Stimulated activated CD4-positive, alpha-beta T cell treated with anti-CD3 and anti-CD28 coated beads, Interleukin-1b, Interleukin-23, amount 100 ng/mL, for 48 hours (primary cell): ENCODE data around the gene DDX59.

Source experiments
- DNase-seq: peaks from one replicate; pipeline ENCODE4 v3.0.0-alpha.2; 2020

Gene DDX59

DNA sequence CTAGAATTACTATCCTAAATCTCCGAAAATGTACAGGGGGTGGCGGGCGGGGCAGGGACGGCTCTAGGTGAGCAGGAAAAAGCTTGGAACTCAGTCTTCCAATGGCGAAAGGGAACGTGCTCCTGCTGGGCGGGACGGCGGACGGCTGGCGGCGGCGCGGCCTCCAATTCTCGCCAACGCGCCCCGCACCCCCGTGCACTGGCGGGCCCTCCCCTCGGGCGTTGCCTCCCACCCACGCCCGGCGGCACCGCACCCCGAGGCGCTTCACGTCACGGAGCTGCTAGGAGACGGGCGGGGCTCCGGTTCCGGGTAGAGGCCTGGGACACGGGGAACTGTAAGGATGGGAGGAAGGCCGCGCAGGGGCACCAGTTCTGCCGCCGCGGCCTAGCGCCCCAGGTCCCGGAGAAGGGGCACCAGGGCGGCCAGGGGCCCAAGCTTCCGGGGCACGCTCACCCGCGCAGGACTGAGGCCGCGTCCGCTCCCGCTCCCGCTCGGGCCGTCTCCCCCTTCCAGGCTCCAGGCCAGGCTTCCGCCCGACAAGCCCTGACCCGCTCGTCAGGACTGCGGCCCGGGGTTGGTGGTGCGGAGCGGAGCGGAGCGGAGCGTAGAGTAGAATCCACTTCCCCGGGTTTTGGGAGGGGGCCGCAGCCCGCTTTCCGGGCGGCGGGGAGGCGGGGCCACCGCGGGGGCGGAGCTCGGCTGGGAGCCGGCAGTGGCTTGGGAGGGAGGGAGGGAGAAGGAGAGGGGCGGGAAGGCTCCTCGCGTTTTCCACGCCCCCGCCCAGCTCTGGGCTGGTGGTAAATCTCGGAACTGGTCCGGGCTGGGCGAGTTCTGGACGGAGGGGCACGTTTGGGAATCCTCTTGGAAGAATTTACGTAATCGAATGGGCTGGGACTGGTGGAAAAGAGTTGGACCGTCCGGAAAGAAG, at the start of gene DDX59:
DDX59 (minus strand) TSS at position 594 of the 928 bp plus-strand sequence. CDS start 3,167 bp downstream, outside the sequence.
- peak; percentile 95 for DNase-seq

DNA sequence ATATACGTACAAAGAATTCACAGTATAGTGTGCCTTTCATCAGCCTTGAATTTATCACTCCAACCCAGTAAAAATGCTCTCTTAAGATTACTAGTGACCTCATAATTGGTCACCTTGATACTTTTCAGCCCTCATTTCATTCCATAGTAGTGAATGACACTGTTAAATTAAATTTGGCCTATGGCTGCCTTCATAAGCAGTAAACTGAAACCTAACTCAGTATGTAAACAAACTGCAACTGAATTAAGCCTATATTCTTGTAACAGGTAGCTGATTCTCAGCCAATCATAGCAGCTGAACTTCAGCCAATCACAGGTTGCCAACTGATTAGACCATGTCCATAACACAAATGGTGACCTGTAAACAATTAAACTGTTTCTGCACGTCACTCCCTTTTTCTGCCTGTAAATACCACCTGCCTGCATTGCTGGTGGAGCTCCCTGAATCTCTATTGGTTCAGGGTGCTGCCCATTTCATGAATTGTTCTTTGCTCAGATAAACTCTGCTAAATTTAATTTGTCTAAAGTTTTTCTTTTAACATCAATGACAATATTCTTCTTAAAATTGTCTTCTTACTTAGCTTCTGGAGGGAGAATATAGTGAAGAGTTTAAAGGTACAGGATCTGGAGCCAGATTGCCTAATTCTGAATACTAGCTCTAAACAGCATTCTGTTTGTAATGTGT, 44.9 kb upstream of the DDX59 start:
- no peak for DNase-seq

DNA sequence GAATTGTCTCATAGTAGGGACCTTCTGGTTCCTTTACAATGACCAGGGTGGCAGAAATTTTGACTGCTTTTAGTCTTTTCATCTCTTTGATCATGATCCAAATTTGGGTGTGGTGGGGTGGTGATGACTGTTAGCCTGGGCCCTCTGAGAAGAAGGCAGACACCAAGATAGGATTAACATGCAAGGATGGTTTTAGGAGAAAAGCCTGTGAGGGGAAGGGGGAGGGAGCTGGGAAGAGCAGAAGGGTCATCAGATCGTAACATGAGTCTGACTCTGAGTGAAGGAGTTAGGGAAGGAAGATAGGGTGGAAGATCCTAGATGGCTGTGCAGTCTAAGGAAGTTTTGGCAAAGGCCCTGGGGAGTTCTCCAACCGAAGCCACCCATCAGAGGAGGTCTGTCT, 40.5 kb upstream of the DDX59 start:
- no peak for DNase-seq

DNA sequence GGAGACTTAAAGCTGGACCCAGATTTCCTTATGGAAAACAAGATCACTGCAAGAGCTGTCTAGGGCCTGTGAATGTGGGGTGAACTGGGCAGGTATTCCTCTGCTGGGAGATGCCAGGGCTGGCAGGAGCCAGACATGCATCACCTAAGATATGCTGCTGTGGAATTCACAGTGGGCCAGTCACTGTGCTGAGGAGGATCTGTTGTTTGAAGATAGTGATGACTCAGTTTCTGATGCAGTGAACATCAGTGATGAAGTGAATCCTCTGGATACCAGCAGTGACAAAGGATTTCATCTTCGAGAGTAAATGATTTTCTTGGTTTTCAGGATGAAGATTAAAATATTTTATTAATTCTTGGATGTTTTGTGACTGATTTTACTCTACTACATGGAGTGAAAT, 39.1 kb upstream of the DDX59 start:
- no peak for DNase-seq

DNA sequence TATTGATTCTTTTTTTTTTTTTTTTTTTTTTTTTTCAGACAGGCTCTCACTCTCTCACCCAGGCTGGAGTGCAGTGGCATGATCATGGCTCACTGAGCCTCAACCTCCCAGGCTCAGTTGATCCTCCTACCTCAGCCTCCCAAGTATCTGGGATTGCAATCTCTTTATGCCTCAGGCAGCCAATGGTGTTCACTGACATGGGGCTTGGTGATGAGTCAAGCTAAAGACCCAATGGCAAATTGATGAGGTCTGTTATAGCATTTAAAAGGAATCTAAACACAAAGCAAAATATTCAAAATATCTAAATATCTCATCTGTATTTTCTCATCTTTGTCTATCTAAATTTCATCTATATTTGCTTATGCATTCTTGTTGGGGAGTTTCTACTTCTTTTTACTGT, 38.5 kb upstream of the DDX59 start:
- no peak for DNase-seq

DNA sequence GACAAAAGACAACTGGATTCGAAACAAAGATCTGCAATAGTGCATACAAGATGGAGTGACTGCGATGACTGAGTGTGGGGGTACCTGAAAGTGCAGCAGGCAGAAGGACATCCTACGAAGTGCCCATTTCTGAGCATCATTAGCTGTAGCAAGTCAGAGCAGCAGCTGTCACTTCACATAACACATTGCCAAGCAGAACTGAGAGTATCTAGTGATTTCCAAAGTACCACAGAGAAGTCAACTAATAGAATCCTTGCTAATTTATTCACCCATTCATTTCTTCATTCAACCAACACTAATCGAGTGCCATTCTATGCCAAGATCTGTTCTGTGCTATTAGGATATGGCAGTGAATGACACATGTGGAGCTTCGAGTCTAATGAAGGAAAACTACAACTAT, 37.4 kb upstream of the DDX59 start:
- no peak for DNase-seq

DNA sequence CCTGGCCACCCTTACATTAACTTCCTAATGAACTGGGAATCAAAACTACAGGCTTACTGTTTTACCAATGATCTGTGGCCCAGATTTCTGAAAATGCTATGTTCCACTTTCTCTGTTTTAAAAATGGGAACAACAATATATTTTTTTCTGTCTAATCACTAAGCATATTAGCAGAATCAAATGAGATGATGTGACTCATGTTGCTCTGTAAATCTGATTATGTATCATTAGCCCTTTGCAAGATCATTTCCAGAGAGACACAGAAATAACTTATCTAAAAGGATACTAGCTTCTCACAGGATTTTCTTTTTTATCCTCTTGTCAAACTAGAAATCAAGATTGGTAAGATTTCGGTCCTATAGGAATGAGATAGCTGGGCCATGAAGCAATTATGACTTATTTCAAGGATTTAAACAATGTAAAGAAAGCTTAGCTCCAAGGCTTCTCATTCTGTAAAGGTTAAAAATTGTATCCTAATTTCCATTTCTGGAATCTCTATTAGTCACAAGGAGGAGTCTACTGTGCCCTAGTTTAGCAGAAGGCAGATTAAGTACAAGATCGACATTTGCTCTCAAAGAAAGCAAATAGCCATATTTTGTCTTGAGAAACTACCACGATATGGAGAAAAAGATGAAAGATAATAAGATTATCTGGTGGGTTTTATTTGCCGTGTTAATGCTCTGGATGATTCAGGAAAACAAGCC, 36.6 kb upstream of the DDX59 start:
- no peak for DNase-seq

DNA sequence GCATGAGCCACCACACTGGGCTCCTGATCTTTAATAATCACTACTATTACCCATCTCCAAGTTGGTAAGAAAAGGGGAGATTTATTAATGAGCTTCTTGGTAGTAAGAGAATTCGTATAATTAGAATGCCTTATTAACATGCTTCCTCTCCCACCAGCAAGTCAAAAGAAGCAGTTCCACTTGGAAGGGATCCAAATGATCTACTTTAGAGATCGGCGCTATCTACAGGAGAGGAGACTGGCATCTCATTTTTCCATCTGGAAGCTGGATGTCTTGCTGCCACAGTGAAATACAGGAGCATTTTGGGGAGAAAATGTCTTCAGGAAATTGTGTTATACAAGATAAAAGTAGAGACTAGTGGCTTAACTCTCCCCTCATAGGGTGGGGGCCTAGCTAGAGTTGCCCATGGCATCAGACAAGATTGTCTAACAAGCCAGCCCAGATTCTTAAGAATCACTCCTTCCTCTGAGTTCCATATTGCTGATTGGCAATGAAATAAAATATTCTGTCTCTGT, 35.3 kb upstream of the DDX59 start:
- no peak for DNase-seq

DNA sequence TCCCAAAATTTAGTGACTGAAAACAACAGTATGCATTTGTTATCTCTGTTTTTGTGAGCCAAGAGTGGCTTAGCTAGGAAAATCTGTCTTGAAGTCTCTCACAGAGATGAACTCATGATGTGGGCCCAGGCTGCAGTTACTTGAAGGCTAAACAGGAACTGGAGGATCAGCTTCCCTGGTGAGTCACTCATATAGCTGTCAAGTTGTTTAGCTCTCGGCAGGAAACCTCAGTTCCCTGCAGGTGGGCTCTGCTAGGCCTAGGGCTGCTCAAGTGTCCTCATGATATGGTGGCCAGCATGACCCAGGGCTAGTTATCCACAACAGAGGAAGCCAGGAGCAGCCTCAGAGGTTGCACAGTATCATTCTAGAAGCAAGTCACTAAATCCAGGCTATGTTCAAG, 30.2 kb upstream of the DDX59 start:
- no peak for DNase-seq

DNA sequence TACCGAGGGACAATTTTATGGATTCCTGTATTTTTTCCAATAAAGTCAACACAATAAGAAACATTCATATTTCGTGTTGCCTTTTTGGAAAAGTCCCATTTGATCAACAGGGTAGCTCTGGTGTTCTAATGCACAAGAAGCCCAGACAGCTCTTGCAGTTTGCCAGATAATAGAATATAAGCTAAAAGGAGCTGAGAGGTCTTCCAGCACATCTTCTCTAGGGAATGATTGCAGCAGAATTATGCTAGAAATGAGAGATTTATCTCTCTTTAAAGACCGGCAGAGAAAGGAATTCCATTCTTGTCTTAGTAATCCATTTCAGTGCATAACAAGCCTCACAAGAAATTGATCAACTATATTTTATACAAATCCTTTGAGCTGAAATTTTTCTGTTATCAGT, 25.0 kb upstream of the DDX59 start:
- no peak for DNase-seq

DNA sequence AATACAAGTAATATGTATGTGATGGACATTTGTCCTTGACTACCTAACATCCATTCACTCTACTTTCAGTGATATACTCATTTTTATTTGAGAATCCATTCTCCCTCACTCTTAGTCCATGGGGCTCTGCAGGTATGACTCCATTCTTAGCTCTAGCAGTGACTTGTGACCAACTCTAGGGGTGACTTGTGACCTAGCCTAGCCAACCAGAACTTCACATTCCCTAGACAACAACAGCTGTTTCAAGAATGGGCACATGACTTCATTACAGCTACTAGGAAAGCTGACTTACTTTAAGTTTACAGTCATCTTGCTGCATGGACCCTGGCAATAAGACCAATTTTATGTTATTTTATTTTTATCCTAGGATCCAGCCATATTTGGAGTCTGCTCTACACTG, 23.6 kb upstream of the DDX59 start:
- no peak for DNase-seq

DNA sequence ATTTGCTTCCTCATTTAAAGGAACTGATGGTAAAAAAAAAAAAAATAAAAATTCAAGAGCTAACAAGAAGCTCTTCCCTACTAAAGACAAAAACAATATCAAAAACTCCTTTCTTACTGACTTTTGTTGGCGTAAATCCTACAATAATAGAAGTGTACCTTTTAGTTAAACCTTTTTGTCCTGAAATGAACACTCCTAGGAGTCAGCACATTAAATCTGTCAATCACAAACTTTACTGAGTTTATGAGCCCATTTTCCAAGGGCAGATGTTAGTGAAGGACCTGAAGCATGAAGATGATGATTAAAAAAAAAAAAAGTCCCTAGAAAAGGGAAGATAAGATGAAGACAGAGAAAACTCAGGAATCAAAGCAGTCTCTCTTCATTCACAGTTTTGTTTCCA, 22.6 kb upstream of the DDX59 start:
- no peak for DNase-seq

DNA sequence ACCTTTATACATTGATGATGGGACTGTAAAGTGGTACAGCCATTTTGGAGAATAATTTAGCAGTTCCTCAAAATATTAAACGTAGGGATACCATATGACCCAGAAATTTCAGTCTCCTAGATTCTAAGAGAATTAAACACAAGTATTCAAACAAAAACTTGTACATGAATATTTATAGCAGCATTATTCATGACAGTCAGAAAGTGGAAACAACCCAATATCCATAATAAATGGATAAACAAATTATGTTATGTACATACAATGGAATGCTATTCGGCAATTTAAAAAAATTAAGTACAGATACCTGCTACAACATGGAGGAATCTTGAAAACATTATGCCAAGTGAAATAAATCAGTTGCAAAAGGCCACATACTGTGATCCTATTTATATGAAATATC, 16.9 kb upstream of the DDX59 start:
- DNase-seq = no peak

DNA sequence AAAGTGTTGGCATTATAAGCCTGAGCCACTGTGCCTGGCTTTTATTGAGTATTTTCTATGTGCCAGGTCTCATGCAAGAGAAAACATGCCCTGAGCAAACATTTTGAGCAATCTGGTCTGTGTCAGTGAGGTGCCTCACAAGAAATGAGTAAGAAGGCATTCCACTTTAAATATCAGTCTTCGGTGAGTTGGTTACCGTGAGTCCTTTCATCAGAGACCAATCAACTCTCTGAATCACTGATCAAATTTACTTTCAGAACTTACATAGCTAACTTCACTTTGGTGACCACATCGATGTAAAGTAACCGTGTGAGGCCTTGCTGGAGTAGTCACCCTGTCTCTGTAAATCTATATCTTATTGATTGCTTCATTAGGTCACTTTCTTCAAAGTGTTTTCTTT, 14.3 kb upstream of the DDX59 start:
- no peak for DNase-seq

DNA sequence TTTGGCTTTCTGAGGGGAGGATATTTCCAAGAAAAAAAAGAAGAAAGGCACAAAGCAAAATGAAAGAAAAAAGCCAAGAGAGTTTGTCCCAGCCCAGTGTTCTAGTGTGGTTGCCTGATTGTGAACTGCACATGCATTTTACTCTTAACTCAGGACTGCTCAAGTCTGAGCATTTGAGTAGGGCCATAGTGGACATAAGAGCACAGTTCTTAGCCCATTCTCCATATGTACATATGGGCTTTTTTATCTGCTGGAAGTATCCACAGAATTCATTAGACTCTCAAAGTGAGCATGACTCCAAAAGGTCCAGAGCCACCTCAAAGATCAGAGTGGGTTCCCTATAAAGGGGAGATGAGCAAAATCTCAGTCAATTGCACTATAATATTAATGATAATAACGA, 13.6 kb upstream of the DDX59 start:
- no peak for DNase-seq

DNA sequence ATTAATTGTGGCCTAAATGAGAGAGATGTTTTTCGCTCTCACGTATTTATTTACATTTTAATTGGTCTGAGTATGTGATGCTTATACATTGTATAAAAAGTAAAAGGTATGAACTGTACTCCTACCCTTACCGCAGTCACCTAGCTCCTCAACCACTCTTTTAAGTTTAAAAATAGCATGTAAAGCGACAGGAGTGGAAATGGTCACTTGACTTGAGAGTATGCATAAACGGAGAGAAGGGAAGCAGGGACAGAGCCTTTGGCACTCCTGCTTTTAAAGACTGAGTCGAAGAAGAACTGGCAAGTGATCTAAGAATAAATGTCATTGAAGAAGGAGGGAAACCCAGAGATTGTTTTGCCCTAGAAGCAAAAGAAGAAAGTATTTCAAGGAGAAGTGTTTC, 11.5 kb upstream of the DDX59 start:
- no peak for DNase-seq

DNA sequence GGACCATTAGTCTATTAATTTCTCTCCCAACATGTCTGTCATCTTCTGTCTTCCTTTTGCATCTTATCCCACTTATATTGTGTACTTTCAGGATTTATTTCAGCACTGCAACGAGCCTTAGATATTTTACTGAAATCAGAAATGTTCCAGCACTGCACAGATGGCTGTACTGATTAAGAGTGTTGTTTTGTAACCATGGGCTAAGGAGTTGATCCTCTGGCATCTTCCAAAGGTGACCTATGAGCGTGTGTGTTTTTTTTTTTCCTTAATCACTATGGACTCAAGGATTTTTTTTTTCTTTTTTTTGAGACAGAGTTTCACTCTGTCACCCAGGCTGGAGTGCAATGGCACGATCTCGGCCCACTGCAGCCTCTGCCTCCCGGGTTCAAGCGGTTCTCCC, 7.1 kb upstream of the DDX59 start:
- DNase-seq = no peak

DNA sequence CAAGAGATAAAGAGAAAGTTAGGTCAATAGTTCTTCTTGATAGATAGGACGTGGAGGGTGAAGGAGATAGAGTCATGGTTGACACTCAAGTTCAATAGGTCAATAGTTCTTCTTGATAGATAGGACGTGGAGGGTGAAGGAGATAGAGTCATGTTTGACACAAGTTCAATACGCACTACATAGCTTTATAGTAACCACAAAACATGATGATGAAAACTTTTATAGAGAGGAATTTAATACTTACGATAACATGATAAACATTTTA, 5.8 kb upstream of the DDX59 start:
- DNase-seq = no peak

DNA sequence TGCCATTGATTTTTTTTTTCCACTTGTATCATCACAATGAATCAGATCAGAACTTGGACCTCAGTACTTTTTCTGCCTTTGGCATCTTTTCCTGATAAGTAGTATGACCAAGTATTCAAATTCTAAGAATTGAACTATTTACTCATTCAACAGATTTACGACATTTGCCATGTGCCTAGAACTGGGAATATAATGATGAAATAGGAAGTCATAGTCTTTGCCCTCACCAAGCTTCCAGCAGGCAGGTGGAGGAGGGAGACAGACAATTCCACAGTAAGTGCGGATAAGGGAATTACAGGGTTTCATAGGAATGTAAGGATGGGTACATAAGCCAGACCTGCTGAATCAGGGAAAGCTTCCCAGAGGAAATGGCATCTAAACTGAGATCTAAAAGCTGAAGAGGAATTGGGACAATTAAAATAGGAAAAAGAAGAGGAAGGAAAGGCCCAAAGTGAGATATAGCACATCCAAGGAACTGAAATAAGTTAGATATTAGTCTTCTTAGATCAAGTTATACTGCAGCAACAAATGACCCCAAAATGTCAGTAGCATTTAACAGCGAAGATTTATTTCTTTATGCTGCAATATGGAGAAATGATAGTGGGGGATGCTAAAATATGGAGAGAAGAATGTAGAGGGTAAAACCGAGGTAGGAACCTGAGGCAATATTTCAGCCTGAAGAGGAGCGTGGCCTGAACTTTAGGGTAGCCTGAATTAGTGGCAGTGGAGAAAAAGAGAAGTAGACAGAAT, 5.3 kb upstream of the DDX59 start:
- DNase-seq = no peak

DNA sequence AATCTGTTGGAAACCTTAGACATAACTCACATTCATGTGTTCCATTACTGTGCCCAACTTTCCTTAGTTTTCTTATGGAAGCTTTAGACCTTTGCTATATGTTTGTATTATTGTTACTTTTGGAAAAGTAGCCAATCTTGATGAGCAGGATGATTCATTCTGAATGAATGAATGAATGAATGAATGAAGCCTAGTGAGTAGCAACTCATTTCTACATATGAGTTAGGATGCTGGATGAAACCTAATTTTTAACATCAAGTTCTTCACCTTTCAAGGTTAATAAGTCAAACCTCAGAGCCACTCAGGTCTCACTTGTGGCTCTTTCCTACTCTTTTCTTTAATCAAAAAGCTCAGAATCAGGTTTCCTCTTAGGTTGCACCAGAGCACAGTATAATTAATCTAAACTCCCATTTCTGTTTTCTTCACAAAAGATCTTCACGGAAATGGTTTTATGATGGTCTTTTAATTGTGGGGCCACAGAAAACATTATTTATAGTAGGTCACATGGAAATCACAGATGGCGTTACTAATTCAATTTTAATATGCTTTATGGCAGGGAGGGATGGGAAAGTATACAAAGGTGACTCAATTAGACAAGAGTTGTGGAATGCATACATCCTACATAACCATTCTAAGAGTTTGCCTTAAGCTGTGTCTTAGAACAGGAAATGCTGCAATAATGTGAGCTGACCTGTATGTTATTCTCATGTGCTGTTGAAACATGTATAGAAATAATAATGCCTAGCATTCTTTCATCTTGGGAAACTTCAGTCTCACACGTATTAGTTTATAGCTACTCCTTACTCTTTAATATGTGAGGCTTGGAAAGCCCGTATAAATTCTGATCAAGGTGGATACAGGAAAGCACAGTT, 4.5 kb upstream of the DDX59 start:
- no peak for DNase-seq

DNA sequence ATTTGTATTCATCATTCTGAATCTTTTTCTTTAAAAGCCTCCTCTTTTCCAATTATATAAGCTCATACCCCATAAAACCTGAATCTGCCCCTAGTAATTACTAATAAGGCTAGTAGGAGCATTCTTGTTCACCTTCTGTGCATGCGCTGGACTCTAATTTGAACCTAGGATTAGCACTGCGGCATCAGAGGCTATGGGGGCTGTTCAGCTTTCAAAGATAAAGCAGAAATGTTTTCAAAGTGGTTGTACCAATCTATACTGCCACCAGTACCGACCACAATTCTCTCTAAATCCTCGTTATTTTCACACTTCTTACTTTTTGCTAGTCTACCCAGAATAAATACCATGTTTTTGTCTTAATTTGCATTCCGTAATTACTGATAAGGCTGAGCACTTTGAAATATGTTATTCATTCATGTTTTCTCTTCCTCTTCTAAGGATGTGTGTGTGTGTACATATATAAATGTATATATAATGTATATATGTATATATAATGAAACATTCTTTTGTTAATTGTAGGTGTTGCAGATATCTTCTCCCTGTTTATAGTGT, 1.6 kb upstream of the DDX59 start:
- DNase-seq = no peak
